ENCODE results near the gene AGAP1. TPM values are rescaled to one million over a fixed set of nuclear protein-coding genes. Genes with fewer than 3 reads are reported as not detected.

Gene AGAP1
- total RNA-seq, 2 donors from 2014 or later, result 19.1 to 20.8 TPM

- TF ChIP-seq, protein P1, sequence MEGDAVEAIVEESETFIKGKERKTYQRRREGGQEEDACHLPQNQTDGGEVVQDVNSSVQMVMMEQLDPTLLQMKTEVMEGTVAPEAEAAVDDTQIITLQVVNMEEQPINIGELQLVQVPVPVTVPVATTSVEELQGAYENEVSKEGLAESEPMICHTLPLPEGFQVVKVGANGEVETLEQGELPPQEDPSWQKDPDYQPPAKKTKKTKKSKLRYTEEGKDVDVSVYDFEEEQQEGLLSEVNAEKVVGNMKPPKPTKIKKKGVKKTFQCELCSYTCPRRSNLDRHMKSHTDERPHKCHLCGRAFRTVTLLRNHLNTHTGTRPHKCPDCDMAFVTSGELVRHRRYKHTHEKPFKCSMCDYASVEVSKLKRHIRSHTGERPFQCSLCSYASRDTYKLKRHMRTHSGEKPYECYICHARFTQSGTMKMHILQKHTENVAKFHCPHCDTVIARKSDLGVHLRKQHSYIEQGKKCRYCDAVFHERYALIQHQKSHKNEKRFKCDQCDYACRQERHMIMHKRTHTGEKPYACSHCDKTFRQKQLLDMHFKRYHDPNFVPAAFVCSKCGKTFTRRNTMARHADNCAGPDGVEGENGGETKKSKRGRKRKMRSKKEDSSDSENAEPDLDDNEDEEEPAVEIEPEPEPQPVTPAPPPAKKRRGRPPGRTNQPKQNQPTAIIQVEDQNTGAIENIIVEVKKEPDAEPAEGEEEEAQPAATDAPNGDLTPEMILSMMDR (IDR thresholded peaks at IDR 0.05), result no peak
- Histone ChIP-seq H3K9me3 (no peaks in the 10 kb centered on the region), H3K4me1 (ENCODE audit: control insufficient read depth in 1 of 2, low read depth in 2 of 2) (peaks cover 0 to 5% of the 10 kb centered on the region in 2 donors), H3K27ac (no peak overlapping the region), H3K27me3 (replicated peaks; ENCODE audit: insufficient read depth) (no peaks in the 10 kb centered on the region), H3K36me3 (no peaks in the 10 kb centered on the region), H3K4me3 (no peak overlapping the region)
- no peak for DNase-seq (ENCODE audit: low spot score)
- ATAC-seq (ENCODE audit: insufficient number of reproducible peaks, low FRiP score, low read depth), result no peak
Observed at GRCh38 chr2:235693279-235693678, 199.4 kb downstream of the AGAP1 start.

- Histone ChIP-seq H3K27ac (no peak overlapping the region), H3K4me3 (no peak overlapping the region), H3K9me3 (no peaks in the 10 kb centered on the region), H3K27me3 (replicated peaks; ENCODE audit: insufficient read depth) (no peaks in the 10 kb centered on the region), H3K4me1 (ENCODE audit: control insufficient read depth in 1 of 2, low read depth in 2 of 2) (peaks cover 0 to 5% of the 10 kb centered on the region in 2 donors), H3K36me3 (no peaks in the 10 kb centered on the region)
- DNase-seq (ENCODE audit: low spot score) (no peak), ATAC-seq (ENCODE audit: insufficient number of reproducible peaks, low FRiP score, low read depth) (no peak)
- TF ChIP-seq, protein P1 (IDR thresholded peaks at IDR 0.05), result no peak
Observed at GRCh38 chr2:235694721-235695601, 201.1 kb downstream of the AGAP1 start.

- Histone ChIP-seq H3K9me3 (no peaks in the 10 kb centered on the region), H3K27ac (no peak overlapping the region), H3K4me1 (ENCODE audit: control insufficient read depth in 1 of 2, low read depth in 2 of 2) (peaks cover 0 to under 1% of the 10 kb centered on the region in 2 donors), H3K4me3 (no peak overlapping the region), H3K36me3 (no peaks in the 10 kb centered on the region), H3K27me3 (replicated peaks; ENCODE audit: insufficient read depth) (no peaks in the 10 kb centered on the region)
- TF ChIP-seq, protein P1 (IDR thresholded peaks at IDR 0.05), result no peak
- DNase-seq (ENCODE audit: low spot score) (no peak), ATAC-seq (ENCODE audit: insufficient number of reproducible peaks, low FRiP score, low read depth) (no peak)
Observed at GRCh38 chr2:235695602-235695895, 201.7 kb downstream of the AGAP1 start.

DNA sequence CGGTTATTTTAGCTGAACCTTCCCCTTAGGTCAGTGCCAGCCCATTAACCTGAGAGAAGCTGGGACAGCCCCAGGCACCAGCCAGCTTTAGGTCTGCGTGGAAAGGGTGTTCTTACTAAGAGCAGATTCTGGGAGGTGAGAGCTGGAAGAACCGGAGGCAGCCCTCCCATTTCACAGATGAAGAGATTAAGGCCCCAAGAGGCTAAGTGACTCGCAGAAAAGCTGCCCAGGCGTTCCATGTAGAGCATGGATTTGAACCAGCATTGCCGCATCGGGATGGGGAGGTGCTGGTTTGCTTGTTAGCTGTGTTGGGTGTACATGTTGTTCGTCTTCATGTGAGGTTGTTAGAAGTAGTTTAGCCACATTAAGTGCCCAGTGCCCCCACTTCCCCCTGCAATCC lies 203.2 kb downstream of the AGAP1 start:
- ATAC-seq (ENCODE audit: insufficient number of reproducible peaks, low FRiP score, low read depth), result no peak
- TF ChIP-seq, protein P1 (IDR thresholded peaks at IDR 0.05), result no peak
- DNase-seq (ENCODE audit: low spot score), result no peak
- no peak overlapping the region for H3K27ac ChIP-seq
- H3K9me3 ChIP-seq, result no peaks in the 10 kb centered on the region
- no peaks in the 10 kb centered on the region for H3K36me3 ChIP-seq
- H3K4me1 ChIP-seq (ENCODE audit: control insufficient read depth in 1 of 2, low read depth in 2 of 2), result peaks cover 0 to 6% of the 10 kb centered on the region in 2 donors
- no peak overlapping the region for H3K4me3 ChIP-seq
- no peaks in the 10 kb centered on the region for H3K27me3 ChIP-seq (replicated peaks; ENCODE audit: insufficient read depth)

DNA sequence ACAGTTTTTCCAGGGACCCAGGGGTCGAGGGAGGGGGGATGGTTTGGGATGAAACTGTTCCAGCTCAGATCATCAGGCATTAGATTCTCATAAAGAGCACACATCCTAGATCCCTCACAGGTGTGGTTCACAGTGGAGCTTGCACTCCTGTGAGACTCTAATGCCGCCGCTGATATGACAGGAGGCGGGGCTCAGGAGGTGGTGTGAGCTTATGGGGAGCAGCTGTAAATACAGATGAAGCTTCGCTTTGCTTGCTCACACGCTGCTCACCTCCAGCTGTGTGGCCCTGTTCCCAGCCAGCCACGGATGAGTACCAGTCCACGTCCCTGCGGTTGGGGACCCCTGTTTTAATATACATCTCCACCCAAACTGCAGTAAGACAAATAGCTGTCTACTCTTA lies 204.2 kb downstream of the AGAP1 start:
- no peak for ATAC-seq (ENCODE audit: insufficient number of reproducible peaks, low FRiP score, low read depth)
- H3K4me1 ChIP-seq (ENCODE audit: control insufficient read depth in 1 of 2, low read depth in 2 of 2), result peaks cover 4 to 12% of the 10 kb centered on the region in 2 donors

More for the DNA sequence above, 204.2 kb downstream of the AGAP1 start:
- Histone ChIP-seq H3K36me3 (no peaks in the 10 kb centered on the region), H3K4me3 (no peak overlapping the region), H3K9me3 (no peaks in the 10 kb centered on the region), H3K27me3 (replicated peaks; ENCODE audit: insufficient read depth) (no peaks in the 10 kb centered on the region), H3K27ac (no peak overlapping the region)
- no peak for DNase-seq (ENCODE audit: low spot score)
- TF ChIP-seq, protein P1 (IDR thresholded peaks at IDR 0.05), result no peak

All from thoracic aorta (tissue), 2 donors.